HepG2 (cell line): ENCODE measurements around the gene STAM. TPM values are rescaled to one million over a fixed set of nuclear protein-coding genes. Genes with fewer than 3 reads are reported as not detected.

Experiments used
- CAMTA2 ChIP-seq: sonication (generic); formaldehyde crosslinking; IDR thresholded peaks from 2 replicates; pipeline ENCODE4 v1.4.0; 2020; ENCODE audit warnings: mild to moderate bottlenecking, missing genetic modification reagents, borderline replicate concordance
- CHD4 ChIP-seq: fragments of 200-600 bp; sonication (generic); IDR thresholded peaks from 2 replicates; pipeline ENCODE4 v1.7.0; 2017; ENCODE audit warnings: mild to moderate bottlenecking, low read length, borderline replicate concordance
- HNRNPK ChIP-seq: fragments of 200-400 bp; formaldehyde crosslinking; IDR thresholded peaks from 2 replicates; pipeline ENCODE4 v1.6.1; 2018; ENCODE audit warnings: low read length, low read depth, moderate library complexity, mild to moderate bottlenecking; ENCODE audit not compliant: poor library complexity, severe bottlenecking
- NCOA2 ChIP-seq: sonication (generic); formaldehyde crosslinking; IDR thresholded peaks from 2 replicates; pipeline ENCODE4 v1.8.0; 2022; ENCODE audit warnings: inconsistent platforms
- PRPF4 ChIP-seq: fragments of 200-400 bp; formaldehyde crosslinking; IDR thresholded peaks from 2 replicates; pipeline ENCODE4 v1.6.1; 2016; ENCODE audit warnings: low read length, low read depth; ENCODE audit not compliant: poor library complexity, severe bottlenecking
- SIX1 ChIP-seq: sonication (generic); formaldehyde crosslinking; IDR thresholded peaks from 2 replicates; pipeline ENCODE4 v1.4.0; 2020; ENCODE audit warnings: missing genetic modification reagents, borderline replicate concordance
- SPEN ChIP-seq: sonication (generic); formaldehyde crosslinking; IDR thresholded peaks from 2 replicates; pipeline ENCODE4 v1.5.1; 2020; ENCODE audit warnings: low read depth, mild to moderate bottlenecking, missing genetic modification reagents
- TBX3 ChIP-seq: fragments of 450-650 bp; IDR thresholded peaks from 2 replicates; pipeline ENCODE4 v1.6.1; 2017; ENCODE audit warnings: antibody characterized with exemption, mild to moderate bottlenecking, inconsistent platforms, borderline replicate concordance
- TCF12 ChIP-seq, 2 experiments: fragments of 450-650 bp in 1 of 2; sonication (generic) in 1 of 2; formaldehyde crosslinking in 1 of 2; IDR thresholded peaks; 2 replicates each; pipeline versions ENCODE4 v1.6.1 to v1.8.0; 2017 to 2022; ENCODE audit warnings: antibody characterized with exemption in 1 of 2, mild to moderate bottlenecking in 1 of 2, missing genetic modification reagents in 1 of 2, moderate library complexity in 1 of 2
- TCF7 ChIP-seq: sonication (generic); IDR thresholded peaks from 2 replicates; pipeline ENCODE4 v1.6.1; 2016; ENCODE audit warnings: antibody characterized with exemption, low read depth
- ZNF33B ChIP-seq: sonication (generic); formaldehyde crosslinking; IDR thresholded peaks from 2 replicates; pipeline ENCODE4 v1.5.1; 2020; ENCODE audit warnings: mild to moderate bottlenecking, missing genetic modification reagents
- ZNF546 ChIP-seq: sonication (generic); formaldehyde crosslinking; conservative IDR thresholded peaks from 2 replicates; pipeline ENCODE4 v1.8.1; 2023; ENCODE audit warnings: mild to moderate bottlenecking, missing genetic modification reagents
- polyA plus RNA-seq, 8 experiments: library from polyadenylated mRNA; depleted of rRNA in 3 of 8; stranded (reverse) in 7 of 8; unstranded in 1 of 8; fragments of >200 nt; fragmentation: Illumina TruSeq in 4 of 8; extraction: Trizol in 4 of 8; gene quantifications; 2 replicates each; pipeline versions ENCODE4 v1.2.1 to v1.2.3, GENCODE V29; 2011 to 2016; ENCODE audit warnings: low read depth in 4 of 8, missing spikeins in 1 of 8, mixed read lengths in 1 of 8; ENCODE audit not compliant: insufficient read depth in 1 of 8
- total RNA-seq, 5 experiments: library from RNA; depleted of rRNA; stranded (reverse); fragments of >200 nt; fragmentation: Illumina TruSeq; extraction: Trizol; gene quantifications; 2 replicates each; pipeline ENCODE4 v1.2.3, GENCODE V29; 2016; ENCODE audit warnings: low read depth in 1 of 5
- TF ChIP-seq, protein P1 (sequence below), 2 experiments: fragments of 450-650 bp in 1 of 2; sonication (generic) in 1 of 2; formaldehyde crosslinking in 1 of 2; IDR thresholded peaks; 2 replicates each; pipeline versions ENCODE4 v1.6.1 to v1.8.0; 2016 to 2022; ENCODE audit warnings: antibody characterized with exemption in 1 of 2, mild to moderate bottlenecking in 1 of 2, missing genetic modification reagents in 1 of 2
- TF ChIP-seq, protein P2 (sequence below): sonication (generic); formaldehyde crosslinking; IDR thresholded peaks from 2 replicates; pipeline ENCODE4; 2020; ENCODE audit warnings: missing genetic modification reagents, mild to moderate bottlenecking, borderline replicate concordance
- TF ChIP-seq, protein P3 (sequence below): sonication (generic); formaldehyde crosslinking; IDR thresholded peaks from 2 replicates; pipeline ENCODE4 v1.4.0; 2020; ENCODE audit warnings: low read depth, mild to moderate bottlenecking, missing genetic modification reagents

The STAM gene
- total and polyA plus RNA-seq, 2 of the 13 experiments (the other 11 are each of a cell fraction or from before 2014, with no cell fraction given) = 19.5 to 25.1 TPM

DNA sequence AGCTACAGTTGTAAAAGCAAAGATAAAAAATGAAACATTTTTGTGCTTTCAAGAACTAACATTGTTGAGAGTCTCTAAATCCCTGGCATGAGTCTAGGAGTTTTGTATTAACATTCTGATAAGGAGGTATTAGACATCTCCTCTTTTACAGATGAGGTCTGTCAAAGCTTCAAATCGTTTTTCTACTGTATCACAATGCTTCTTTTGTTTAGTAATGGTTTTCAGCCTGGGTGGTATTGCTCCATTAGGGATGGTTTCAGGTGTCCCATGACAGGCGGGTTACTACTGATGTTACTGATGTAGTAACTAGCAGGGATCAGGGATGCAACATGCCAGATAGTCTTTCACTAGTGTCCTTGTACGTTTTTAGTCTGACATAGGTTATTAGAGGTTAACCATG lies 27.4 kb downstream of the STAM start (continued):
- TF ChIP-seq, protein P1, sequence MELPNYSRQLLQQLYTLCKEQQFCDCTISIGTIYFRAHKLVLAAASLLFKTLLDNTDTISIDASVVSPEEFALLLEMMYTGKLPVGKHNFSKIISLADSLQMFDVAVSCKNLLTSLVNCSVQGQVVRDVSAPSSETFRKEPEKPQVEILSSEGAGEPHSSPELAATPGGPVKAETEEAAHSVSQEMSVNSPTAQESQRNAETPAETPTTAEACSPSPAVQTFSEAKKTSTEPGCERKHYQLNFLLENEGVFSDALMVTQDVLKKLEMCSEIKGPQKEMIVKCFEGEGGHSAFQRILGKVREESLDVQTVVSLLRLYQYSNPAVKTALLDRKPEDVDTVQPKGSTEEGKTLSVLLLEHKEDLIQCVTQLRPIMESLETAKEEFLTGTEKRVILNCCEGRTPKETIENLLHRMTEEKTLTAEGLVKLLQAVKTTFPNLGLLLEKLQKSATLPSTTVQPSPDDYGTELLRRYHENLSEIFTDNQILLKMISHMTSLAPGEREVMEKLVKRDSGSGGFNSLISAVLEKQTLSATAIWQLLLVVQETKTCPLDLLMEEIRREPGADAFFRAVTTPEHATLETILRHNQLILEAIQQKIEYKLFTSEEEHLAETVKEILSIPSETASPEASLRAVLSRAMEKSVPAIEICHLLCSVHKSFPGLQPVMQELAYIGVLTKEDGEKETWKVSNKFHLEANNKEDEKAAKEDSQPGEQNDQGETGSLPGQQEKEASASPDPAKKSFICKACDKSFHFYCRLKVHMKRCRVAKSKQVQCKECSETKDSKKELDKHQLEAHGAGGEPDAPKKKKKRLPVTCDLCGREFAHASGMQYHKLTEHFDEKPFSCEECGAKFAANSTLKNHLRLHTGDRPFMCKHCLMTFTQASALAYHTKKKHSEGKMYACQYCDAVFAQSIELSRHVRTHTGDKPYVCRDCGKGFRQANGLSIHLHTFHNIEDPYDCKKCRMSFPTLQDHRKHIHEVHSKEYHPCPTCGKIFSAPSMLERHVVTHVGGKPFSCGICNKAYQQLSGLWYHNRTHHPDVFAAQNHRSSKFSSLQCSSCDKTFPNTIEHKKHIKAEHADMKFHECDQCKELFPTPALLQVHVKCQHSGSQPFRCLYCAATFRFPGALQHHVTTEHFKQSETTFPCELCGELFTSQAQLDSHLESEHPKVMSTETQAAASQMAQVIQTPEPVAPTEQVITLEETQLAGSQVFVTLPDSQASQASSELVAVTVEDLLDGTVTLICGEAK (IDR thresholded peaks at IDR 0.05) = no peak
- TF ChIP-seq, protein P1 (CRISPR knock-in tag; IDR thresholded peaks at IDR 0.05) = no peak
- TF ChIP-seq NCOA2 (CRISPR knock-in tag) = peak; percentile 66
- no peak for TF ChIP-seq HNRNPK
- TF ChIP-seq SPEN = no peak
- peak; percentile 67; the same call in 1 of the 2 replicates for TF ChIP-seq SIX1
- TF ChIP-seq TBX3 = no peak
- no peak for TF ChIP-seq ZNF546 (CRISPR knock-in tag)
- TF ChIP-seq, protein P2, sequence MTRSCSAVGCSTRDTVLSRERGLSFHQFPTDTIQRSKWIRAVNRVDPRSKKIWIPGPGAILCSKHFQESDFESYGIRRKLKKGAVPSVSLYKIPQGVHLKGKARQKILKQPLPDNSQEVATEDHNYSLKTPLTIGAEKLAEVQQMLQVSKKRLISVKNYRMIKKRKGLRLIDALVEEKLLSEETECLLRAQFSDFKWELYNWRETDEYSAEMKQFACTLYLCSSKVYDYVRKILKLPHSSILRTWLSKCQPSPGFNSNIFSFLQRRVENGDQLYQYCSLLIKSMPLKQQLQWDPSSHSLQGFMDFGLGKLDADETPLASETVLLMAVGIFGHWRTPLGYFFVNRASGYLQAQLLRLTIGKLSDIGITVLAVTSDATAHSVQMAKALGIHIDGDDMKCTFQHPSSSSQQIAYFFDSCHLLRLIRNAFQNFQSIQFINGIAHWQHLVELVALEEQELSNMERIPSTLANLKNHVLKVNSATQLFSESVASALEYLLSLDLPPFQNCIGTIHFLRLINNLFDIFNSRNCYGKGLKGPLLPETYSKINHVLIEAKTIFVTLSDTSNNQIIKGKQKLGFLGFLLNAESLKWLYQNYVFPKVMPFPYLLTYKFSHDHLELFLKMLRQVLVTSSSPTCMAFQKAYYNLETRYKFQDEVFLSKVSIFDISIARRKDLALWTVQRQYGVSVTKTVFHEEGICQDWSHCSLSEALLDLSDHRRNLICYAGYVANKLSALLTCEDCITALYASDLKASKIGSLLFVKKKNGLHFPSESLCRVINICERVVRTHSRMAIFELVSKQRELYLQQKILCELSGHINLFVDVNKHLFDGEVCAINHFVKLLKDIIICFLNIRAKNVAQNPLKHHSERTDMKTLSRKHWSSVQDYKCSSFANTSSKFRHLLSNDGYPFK = no peak
- TF ChIP-seq TCF7 = 0 out of 2 replicates have a peak, but pooled peaks have one; percentile 37
- TF ChIP-seq CAMTA2 (CRISPR knock-in tag) = no peak
- no peak for TF ChIP-seq ZNF33B (CRISPR knock-in tag)
- no peak for TF ChIP-seq CHD4
- TF ChIP-seq, protein P3, sequence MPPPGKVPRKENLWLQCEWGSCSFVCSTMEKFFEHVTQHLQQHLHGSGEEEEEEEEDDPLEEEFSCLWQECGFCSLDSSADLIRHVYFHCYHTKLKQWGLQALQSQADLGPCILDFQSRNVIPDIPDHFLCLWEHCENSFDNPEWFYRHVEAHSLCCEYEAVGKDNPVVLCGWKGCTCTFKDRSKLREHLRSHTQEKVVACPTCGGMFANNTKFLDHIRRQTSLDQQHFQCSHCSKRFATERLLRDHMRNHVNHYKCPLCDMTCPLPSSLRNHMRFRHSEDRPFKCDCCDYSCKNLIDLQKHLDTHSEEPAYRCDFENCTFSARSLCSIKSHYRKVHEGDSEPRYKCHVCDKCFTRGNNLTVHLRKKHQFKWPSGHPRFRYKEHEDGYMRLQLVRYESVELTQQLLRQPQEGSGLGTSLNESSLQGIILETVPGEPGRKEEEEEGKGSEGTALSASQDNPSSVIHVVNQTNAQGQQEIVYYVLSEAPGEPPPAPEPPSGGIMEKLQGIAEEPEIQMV (CRISPR knock-in tag) = no peak
- TF ChIP-seq PRPF4 = no peak
- TF ChIP-seq TCF12 (IDR thresholded peaks at IDR 0.05) = no peak
- no peak for TF ChIP-seq TCF12 (CRISPR knock-in tag; IDR thresholded peaks at IDR 0.05)
